GM19438 (cell line): ENCODE data around the gene NME1.
A peak's percentile ranks its signal among the peaks of the same experiment; 100 is the strongest.
"Not testable (repeated sequence)": the region's sequence is repeated elsewhere in the genome, so short reads cannot be mapped to it uniquely, and the experiment has no call there.

ENCODE experiments used
- ATAC-seq: cut with Tn5 transposase; IDR thresholded peaks from one replicate; pipeline ENCODE4 v1.9.1; 2021; ENCODE audit warnings: low read depth; ENCODE audit not compliant: unreplicated experiment

NME1 gene

DNA sequence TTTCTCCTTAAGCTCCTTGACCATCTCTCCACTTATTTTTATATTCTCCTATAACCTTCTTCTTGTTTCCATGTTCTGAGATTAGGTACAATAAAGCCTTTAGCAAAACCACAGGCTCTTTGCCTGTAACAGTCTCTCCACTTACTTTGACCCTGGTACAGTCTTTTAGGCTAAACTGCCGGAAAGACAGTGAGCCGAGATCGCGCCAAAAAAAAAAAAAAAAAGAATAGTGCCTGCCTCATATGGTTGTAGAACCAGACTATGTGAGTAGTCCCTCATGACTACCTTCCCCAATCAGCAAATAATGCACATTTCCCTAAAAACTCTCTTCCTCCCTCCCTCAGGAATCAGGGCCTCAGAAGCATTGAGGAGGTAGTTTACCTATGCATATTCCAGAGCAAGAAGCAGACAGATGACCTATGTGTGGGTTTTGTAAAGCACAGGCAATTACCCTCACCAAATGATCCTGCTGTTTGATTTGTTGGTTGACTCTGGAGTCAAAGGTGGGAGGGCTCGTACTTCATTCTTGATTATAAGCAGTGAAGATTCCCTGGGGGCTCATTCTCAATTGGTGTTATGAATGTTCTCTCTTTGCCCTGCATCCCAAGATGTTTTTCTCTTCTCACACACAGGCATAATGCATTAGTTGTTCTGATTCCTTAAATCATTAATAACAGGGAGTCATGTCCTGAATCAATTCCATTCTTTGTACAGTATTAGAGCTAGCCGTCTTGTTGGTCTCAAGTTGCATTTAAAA is 8.9 kb upstream of the NME1 start:
- ATAC-seq = no peak

- no peak for ATAC-seq
Observed at GRCh38 chr17:51147650-51148049, 5.7 kb upstream of the NME1 start.

DNA sequence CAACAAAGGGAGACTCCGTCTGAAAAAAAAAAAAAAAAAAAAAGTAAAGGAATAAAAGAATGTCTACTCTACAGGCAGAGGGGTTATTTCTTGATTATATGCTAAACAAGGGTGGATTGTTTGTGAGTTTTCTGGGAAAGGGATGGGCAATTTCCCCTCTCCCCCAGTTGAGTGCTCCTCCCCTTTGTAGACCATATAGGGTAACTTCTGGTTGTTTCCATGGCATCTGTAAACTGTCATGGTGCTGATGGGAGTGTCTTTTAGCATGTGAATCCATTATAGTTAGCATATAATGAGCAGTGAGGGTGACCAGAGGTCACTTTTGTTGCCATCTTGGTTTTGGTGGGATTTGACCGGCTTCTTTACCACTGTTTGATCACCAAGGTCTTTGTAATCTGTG is 4.2 kb upstream of the NME1 start:
- no peak for ATAC-seq

DNA sequence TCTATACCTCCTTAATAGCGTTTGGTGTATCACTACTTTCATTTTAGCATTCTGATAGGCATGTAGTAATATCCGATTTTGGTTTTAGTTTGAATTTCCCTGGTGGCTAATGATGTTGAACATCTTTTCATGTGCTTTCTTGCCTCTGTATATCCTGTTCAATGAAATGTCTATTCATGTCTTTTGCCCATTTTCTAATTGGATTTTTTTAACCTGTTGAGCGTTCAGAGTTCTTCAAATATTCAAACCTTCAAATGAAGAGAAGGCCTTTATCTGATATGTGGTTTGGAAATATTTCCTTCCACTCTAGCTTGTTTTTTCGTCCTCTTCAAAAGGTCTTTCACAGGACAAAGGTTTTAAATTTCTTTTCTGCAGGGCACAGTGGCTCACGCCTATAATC is 2.4 kb upstream of the NME1 start:
- no peak for ATAC-seq

DNA sequence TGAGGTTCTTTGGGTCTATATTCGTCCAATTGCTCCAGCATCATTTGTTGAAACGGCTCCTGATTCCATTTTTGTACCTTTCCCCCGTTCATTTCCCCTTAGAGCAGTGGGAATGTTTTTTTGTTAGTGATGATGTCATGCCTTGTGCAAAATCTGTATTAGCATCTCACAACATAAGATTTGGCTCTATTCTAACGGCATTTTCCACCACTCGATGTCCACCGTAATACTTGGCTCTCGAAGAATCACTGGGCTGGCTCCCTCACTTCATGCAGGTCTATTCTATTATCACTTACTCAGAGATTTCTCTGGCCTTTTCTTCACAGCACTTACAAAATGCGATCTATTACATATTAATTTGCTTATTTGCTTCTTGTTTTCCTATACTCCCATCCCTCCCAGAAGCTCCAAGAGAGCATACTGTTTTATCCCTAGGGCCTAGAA is 571 bp upstream of the NME1 start:
- ATAC-seq = no peak

- ATAC-seq = no peak
Observed at GRCh38 chr17:51154176-51154575, 817 bp downstream of the NME1 start.

GRCh38 chr17:51155416-51155815 is 2.1 kb downstream of the NME1 start:
- no peak for ATAC-seq

- ATAC-seq = no peak
Observed at GRCh38 chr17:51159604-51160003, 6.2 kb downstream of the NME1 start.

GRCh38 chr17:51161541-51161940 is 8.2 kb downstream of the NME1 start:
- no peak for ATAC-seq

DNA sequence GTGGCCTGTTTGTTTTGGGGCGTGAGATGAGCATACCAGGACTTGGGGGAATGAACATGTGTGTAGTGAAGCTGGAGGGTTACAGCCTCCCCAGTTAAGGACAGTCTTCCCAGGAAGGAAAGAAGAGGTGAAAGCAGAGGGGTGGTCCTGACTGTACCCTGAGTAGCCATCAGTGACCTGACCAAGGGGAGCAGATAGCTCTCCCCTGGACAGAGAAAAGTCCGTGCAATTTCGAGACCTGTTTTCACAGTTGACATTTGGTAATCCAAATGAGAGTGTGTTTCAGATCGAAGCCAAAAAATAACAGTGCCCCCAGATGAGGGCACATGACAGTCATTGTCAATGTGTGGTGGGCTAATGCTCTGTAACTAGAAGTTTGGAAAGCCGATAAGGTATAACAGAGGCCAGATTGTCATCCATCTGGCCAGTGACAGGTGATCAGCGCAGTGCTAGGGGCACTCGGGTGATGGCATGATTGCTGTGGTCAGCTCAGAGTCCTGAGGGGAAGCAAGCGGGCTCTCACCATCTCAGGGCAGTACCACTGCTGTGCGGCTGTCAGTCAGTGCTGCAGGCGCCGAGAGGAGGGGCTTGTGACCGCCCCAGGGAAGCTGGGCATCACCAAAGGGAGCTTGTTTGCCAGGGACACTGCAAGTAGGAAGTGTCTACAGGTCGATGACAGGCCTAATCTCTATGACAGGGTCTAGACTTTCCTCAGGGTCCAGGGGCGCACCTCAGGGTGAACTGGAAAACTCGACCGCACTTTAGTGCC is 11.7 kb downstream of the NME1 start:
- ATAC-seq = no peak

- peak; percentile 19 for ATAC-seq
Observed at GRCh38 chr17:51165680-51166197, 12.4 kb downstream of the NME1 start.

- peak; percentile 88 for ATAC-seq
Observed at GRCh38 chr17:51166198-51166986, 13.0 kb downstream of the NME1 start, which contains the start of gene NME2. TSS of gene NME2 (plus strand) at chr17:51166411. CDS start at chr17:51166831, 420 bp downstream.

GRCh38 chr17:51166987-51167931 is 13.9 kb downstream of the NME1 start:
- peak; percentile 45 for ATAC-seq

GRCh38 chr17:51169340-51169739 is 16.0 kb downstream of the NME1 start:
- no peak for ATAC-seq

GRCh38 chr17:51170736-51171135 is 17.4 kb downstream of the NME1 start:
- ATAC-seq = no peak

GRCh38 chr17:51172030-51172429 is 18.7 kb downstream of the NME1 start:
- ATAC-seq = not testable (repeated sequence)

DNA sequence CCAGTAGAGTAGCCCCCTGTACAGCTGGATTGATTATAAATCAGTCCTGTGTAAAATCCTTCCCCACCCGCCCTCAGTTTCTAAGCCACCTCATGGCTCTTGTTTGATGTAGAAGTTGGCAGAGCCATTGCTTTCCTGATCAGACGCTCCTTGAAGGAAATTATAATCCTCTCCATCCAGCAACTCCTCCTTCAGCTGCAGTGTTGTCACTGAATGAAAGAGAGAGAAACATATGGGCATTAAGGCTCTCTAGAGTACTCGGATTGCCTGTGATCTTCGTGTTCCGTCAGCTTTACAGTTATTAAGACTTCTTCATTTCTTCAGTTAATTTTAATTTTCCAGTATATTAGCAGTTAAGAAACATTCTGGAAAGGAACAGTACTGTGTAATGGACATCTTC is 27.1 kb downstream of the NME1 start:
- ATAC-seq = no peak

GRCh38 chr17:51184124-51184523 is 30.8 kb downstream of the NME1 start:
- ATAC-seq = no peak

DNA sequence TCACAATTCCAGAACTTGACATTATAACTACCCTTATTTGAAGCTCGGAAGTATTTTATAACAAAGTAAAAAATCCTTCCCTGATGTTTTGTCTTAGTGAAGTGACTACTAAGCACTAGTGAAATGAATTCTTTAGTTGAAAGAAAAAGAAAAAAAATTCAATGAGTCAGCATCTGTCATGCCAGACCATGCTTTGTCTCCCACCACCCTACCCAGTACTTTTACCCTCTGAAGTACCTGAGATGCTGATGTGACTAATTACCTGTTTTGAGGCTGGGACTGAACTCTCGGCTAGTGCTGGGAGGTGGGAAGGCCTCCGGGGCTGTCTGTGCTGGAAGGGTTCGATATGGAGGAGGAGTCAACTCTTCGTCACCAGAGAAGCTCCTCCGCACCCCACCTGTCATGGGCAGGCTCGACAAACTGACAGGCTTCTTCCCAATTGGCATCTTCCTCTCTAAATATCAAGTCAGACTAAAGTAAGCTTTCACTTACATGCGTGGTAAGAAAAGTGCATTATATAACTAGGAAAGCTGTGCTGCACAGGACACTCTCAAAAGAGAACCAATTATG is 32.5 kb downstream of the NME1 start:
- ATAC-seq = no peak
